ENCODE data around the gene CABP4.

Gene CABP4

GRCh38 chr11:67435727-67436458 is 19.3 kb upstream of the CABP4 start:
- DNase-seq (ENCODE audit: low read depth in 2 of 2) = no peak

- DNase-seq (ENCODE audit: low read depth in 2 of 2) = peak in 1 of 2 donors; percentile 47
Measured at GRCh38 chr11:67436459-67437081, 18.6 kb upstream of the CABP4 start.

GRCh38 chr11:67437082-67437808 is 17.9 kb upstream of the CABP4 start, which contains the start of gene PTPRCAP:
Gene PTPRCAP, minus strand, starts transcription at chr11:67437682. Its CDS starts 63 bp downstream, at chr11:67437619.
- peak; percentile 43 to 63 for DNase-seq (ENCODE audit: low read depth in 2 of 2)

- DNase-seq (ENCODE audit: low read depth in 2 of 2) = no peak
Measured at GRCh38 chr11:67437809-67438157, 17.4 kb upstream of the CABP4 start.

- peak; percentile 45 to 53 for DNase-seq (ENCODE audit: low read depth in 2 of 2)
Measured at GRCh38 chr11:67438158-67438902, 16.8 kb upstream of the CABP4 start.

GRCh38 chr11:67439321-67440228 is 15.6 kb upstream of the CABP4 start:
- DNase-seq (ENCODE audit: low read depth in 2 of 2) = no peak

GRCh38 chr11:67440229-67441097 is 14.7 kb upstream of the CABP4 start:
- DNase-seq (ENCODE audit: low read depth in 2 of 2) = no peak

GRCh38 chr11:67441098-67441563 is 14.0 kb upstream of the CABP4 start:
- no peak for DNase-seq (ENCODE audit: low read depth in 2 of 2)

- DNase-seq (ENCODE audit: low read depth in 2 of 2) = no peak
Measured at GRCh38 chr11:67441731-67442351, 13.3 kb upstream of the CABP4 start.

- DNase-seq (ENCODE audit: low read depth in 2 of 2) = no peak
Measured at GRCh38 chr11:67442504-67443404, 12.4 kb upstream of the CABP4 start.

- DNase-seq (ENCODE audit: low read depth in 2 of 2) = no peak
Measured at GRCh38 chr11:67445515-67445914, 9.6 kb upstream of the CABP4 start.

- no peak for DNase-seq (ENCODE audit: low read depth in 2 of 2)
Measured at GRCh38 chr11:67448220-67448609, 6.9 kb upstream of the CABP4 start.

GRCh38 chr11:67449116-67449844 is 5.9 kb upstream of the CABP4 start:
- no peak for DNase-seq (ENCODE audit: low read depth in 2 of 2)

- DNase-seq (ENCODE audit: low read depth in 2 of 2) = no peak
Measured at GRCh38 chr11:67450796-67451657, 4.1 kb upstream of the CABP4 start.

- no peak for DNase-seq (ENCODE audit: low read depth in 2 of 2)
Measured at GRCh38 chr11:67451658-67451976, 3.5 kb upstream of the CABP4 start.

- no peak for DNase-seq (ENCODE audit: low read depth in 2 of 2)
Measured at GRCh38 chr11:67452141-67452952, 2.8 kb upstream of the CABP4 start, which contains the start of gene GPR152. Gene GPR152, minus strand, starts transcription at chr11:67452729. Its CDS starts 5 bp downstream, at chr11:67452724.
